ENCODE data around the gene LDLRAP1.
"Not testable (repeated sequence)": the region's sequence is repeated elsewhere in the genome, so short reads cannot be mapped to it uniquely, and the experiment has no call there.

Gene LDLRAP1

DNA sequence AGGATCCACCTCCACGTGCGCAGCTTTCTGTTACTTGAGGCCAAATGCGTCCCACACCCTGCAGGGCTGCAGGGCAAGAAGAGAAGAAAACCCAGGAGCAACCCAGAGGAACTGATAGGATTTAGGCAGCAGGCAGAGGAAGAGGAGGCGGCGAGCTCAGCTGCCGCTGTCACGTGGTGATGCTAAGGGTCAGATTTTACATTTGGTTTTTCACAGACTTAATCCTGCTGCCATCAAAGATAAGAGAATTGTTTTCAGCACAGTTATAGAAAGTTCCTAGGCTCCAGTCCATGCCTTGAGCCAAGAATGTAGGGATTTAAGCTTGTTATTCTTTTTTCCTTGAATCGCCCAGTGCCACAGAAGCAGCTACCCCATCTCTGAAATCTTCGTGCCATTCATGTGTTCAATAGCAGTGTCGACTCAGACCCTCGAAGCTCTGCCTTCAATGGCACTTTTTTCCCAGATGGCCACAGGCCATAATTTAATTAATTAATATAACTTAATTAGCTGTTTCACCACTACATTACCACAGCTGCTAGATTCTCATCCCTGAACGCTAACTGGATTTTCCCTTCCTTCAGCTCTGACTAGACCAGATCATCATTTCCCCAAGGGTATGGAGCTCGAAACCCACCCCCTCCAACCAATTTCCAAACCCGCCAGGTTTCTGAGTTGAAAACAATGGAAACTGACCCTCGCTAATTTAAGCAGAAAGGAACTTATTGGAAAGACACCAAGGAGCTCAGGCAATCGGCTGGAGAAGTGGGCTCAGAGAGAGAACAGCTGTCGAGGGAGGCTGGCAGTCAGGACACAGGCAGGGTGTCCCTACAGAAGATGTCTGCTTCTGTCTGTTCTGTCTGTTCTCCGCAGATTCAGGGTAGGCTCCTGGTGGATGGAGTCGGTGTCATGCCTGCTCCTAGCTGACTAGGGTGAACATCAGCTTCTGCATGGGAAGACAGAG, 36.2 kb downstream of the LDLRAP1 start:
- DNase-seq: no peak

DNA sequence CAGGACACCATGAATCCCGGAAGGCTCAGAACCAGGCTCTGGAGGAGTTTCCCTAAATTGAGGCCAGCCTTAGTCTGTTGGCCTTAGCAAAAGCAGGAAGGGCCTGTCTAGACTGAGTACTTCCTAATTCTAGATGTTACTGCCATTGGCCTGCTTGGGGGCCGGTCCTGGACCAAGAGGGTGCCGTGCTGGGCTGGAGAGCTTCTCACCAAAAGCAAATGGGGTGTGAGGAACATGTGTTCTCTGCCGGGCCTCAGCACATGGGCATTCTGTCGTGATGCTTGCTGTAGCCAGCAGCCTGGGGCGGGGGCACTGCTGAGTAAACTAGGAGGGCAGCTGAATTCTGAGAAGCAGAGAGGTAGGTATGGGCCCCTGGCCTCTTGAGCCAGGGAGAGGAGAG, 37.5 kb downstream of the LDLRAP1 start:
- DNase-seq: no peak

DNA sequence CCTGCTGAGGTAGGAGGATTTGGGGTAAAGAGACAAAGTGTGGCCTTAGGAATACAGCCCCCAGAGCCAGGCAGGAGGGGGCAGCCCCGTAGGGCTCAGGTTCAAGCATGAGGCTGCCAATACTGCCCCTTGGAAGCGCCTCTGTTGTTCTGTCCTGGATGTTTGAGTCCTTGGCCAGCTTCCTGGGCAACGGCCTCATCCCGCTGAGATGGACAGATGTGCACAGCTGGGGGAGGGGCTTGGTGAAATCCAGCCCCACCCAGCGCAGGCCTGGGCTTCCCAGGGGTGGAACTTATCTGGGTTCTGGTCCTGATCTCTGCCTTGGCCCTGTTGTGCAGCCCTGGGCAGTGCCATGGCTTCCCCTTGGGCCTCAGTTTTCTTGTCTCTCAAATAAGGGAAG, 38.4 kb downstream of the LDLRAP1 start:
- DNase-seq: no peak

DNA sequence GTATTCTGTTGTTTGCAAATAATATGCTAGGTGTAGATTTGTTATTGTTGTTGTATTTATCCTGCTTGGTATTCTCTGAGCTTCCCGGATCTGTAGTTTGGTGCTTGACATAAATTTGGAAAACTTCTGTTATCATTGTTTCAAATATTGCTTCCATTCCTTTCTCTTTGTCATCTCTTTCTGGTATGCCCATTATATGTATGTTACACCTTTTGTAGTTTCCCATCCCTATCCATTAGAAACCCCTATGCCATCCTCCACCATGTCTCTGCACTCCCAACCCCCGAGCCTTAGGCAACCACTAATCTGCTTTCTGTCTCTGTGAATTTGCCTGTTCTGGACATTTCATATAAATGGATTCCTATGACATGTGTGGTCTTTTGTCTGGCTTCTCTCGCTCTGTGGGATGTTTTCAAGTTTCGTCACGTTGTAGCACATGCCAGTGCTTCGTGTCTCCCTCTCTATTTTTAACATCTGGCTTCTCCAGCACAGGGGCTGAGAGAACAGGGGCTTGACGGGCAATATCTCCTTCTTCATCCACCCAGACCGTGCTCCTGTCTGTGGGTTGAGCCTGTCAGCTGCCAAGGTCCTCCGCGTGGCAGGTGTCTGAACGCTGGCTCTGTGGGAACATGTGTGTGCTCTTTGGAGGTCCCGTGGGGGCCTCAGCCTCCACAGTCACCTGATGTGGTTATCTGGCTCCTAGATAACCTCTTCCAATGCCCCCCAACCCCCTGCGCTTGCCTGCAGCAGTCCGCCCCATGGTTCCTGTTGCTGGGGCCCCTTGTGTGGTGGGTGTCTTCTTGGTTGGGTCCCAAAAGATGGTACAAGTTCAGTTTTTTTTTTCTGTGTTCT, 40.3 kb downstream of the LDLRAP1 start:
- DNase-seq: no peak

DNA sequence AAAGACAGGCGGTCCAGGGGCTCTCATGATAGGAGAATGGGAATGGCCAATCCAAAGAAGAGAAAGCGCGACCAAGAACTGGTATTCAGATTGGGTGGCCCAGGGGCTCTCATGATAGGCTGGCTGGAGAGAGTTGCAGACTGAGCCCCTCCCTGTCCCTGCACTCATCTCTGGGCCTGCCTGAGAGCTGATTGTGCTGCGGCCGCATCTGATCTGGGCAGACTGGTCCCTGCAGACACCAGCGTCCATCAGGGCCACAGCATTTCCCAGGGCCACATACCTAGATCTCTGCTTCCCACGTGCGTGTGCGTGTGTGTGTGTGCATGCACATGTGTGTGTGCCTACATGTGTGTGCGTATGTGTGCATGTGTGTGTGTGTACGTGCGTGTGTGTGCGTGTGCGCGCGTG, 42.8 kb downstream of the LDLRAP1 start:
- no peak for DNase-seq

DNA sequence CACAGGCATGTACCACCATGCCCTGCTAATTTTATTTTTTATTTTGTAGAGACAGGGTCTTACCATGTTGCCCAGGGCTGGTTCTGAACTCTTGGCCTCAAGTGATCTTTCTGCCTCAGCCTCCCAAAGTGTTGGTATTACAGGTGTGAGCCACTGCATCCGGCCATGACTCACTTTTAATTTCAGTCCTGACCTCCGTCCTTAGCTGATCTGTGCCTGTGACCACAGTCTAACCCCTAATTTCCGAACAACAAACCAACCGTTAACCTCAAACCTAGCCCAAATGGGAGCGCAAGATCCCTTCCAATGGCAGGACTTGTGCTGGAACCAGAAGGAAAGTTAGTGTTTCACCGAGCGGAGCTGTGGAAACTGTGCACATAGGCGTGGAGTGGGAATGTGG, 43.9 kb downstream of the LDLRAP1 start:
- no peak for DNase-seq

DNA sequence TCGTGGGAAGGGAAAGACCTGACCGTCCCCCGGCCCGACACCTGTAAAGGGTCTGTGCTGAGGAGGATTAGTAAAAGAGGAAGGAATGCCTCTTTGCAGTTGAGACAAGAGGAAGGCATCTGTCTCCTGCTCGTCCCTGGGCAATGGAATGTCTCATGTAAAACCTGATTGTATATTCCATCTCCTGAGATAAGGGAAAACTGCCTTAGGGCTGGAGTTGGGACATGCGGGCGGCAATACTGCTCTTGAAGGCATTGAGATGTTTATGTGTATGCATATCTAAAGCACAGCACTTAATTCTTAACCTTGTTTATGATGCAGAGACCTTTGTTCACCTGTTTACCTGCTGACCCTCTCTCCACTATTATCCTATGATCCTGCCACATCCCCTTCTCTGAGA, 44.8 kb downstream of the LDLRAP1 start:
- not testable (repeated sequence) for DNase-seq

DNA sequence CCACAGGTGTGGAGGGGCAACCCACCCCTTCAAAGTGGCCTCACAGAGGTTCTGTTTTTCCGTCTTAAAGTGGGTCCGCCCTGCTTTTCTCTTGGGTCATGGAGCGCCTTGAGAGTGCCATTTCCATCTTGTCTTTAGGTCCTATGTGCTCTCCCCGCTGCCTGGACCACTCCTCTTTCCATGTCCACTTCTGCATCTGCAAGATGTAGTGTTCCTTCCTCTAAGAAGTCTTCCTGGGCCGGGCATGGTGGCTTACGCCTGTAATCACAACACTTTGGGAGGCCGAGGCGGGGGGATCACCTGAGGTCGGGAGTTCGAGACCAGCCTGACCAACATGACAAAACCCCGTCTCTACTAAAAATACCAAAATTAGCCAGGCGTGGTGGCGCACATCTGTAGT, 45.4 kb downstream of the LDLRAP1 start:
- DNase-seq: not testable (repeated sequence)

DNA sequence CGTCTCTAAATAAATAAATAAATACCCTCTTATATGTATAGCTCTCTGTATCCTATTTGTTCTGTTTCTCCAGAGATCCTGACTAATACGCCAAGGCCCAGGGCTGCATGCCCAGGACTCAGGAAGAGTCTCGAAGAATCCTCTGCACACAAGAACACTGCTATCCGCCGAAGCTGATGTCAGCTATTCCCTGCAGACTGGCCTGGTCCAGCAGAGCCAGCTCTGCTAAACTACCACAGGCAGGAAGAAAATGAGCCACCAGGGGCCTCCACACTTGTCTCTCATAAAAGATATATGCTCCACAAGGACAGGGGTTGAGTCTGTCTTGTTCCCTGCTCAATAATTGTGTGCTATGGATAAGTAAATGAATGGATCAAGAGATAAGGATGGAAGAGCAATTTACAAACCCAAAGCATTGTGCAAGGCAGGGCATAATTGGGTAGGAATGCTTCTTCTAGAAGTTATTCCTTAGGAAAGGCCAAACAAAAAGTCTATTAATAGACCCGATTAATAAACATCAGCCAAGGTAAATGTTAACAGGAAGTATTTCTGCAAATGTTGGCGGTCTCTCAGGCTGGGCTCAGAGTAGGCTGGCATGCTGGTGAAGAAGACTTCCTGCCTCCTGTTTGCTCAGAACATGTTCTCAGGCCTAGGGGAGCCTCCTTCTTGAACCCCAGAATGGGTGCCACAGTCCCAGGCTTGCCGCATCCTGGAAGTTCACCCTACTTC, 46.9 kb downstream of the LDLRAP1 start:
- DNase-seq: peak; percentile 51

DNA sequence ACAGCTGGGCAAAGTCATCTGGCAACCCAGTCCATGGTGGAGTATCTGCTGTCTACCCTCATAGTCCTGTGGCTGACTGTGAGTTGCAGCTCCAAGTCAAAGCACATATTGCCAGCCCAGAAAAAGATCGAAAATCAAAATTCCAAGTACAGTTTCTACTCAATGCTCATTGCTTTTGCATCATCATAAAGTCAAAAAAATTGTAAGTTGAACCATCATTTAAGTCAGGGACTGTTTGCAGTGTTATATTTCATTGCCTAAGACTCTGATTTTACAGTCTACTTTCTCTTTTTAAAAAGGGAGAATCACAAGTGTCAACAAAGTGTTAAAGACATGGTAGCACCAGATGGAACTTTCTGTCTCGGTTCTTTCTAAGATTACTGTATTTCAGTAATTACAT, 50.5 kb downstream of the LDLRAP1 start:
- DNase-seq: no peak

DNA sequence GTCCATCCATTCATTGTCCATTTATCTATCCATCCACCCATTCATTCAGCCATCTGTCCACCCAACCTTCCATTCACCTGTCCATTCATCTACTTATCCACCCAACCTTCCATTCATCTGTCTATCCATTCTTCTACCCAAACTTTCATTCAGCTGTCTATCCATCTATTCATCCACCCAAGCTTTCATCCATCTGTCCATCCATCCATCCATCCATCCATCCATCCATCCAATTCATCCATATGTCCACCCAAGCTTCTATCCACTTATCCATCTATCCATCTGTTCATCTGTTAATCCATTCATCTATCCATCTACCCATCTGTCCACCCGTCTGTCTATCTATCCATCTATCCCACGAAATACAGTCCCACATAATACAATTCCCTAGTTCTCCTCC, 51.6 kb downstream of the LDLRAP1 start:
- no peak for DNase-seq

DNA sequence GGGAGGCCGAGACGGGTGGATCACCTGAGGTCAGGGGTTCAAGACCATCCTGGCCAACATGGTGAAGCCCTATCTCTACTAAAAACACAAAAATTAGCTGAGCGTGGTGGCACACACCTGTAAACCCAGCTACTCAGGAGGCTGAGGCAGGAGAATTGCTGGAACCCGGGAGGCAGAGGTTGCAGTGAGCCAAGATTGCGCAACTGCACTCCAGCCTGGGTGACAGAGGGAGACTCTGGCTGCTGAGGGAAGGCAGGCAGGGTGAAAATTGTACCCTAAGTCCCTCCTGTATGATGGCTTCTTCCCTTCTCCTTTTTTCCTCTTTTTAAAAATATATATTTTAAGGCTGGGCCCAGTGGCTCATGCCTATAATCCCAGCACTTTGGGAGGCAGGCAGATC, 53.2 kb downstream of the LDLRAP1 start:
- DNase-seq: not testable (repeated sequence)

DNA sequence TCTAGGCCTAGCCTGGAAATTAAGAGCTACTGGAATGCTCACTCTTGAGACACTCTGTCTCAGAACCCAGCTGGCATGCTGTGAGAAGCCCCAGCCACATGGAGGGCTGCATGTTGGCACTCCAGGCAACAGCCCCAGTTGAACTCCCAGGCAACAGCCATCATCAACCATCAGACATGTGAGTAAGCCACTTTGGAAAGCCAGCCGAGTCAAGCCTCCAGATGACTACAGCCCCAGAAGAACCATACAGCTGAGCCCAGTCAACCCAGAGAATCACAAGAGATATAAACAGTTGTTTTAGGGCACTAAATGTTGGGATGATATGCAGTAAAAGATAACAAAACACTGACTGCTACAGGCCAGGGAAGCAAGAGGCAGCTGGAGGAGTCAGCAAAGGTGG, 55.5 kb downstream of the LDLRAP1 start:
- no peak for DNase-seq

DNA sequence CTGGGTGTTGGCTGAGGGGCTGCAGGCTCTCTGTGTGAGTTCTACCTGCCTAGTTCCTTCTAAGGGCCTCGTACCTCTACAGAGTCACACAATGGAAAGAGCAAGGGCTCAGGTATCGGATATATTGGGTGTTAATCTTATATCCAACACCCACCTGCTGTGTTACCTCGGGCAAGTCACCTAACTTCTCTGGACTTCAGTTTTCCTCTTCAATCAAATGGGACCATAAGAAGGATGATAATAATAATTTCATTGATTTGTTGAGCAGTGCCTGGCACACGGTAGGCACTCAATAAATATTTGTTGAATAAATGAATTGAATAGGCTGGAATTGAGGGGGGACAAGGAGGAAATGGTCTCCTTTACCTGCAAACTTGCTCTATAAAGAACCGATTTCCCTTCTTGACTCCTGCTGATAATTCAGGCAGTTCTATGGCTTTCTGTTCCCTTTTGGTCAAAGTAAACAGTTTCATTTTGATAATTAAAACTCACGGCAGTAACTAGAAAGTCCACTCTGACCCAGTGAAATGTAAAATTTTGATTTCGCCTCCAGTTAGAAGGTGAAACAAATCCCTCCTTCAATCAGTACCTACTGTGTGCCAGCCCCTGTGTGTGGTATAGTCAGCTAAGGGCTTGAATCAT, 56.7 kb downstream of the LDLRAP1 start:
- no peak for DNase-seq

DNA sequence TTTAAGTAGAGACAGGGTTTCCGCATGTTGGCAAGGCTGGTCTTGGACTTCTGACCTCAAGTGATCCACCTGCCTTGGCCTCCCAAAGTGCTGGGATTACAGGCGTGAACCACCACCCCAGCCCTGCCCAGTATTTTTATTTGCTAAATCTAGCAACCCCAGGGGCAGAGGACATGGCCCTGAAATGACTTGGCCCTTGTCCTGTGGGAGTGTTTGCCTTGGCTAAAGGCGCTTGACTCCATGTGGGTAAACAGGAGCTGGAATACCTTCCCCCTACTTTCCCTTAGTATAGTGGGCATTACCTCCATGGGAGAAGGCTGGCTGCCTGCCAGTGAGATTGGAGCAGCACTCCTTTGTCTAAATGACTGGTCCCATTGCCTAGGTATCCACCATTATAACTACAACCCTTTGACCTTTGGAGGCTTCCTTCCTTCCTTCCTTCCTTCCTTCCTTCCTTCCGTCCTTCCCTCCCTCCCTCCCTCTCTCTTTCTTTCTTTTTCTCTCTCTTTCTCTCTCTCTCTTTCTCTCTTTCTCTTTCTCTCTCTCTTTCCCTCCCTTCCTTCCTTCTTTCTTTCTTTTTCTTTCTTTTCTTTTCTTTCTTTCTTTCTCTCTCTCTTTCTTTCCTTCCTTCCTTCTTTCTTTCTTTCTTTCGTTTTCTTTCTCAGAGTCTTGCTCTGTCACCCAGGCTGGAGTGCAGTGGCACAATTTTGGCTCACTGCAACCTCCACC, 57.7 kb downstream of the LDLRAP1 start:
- DNase-seq: not testable (repeated sequence)

DNA sequence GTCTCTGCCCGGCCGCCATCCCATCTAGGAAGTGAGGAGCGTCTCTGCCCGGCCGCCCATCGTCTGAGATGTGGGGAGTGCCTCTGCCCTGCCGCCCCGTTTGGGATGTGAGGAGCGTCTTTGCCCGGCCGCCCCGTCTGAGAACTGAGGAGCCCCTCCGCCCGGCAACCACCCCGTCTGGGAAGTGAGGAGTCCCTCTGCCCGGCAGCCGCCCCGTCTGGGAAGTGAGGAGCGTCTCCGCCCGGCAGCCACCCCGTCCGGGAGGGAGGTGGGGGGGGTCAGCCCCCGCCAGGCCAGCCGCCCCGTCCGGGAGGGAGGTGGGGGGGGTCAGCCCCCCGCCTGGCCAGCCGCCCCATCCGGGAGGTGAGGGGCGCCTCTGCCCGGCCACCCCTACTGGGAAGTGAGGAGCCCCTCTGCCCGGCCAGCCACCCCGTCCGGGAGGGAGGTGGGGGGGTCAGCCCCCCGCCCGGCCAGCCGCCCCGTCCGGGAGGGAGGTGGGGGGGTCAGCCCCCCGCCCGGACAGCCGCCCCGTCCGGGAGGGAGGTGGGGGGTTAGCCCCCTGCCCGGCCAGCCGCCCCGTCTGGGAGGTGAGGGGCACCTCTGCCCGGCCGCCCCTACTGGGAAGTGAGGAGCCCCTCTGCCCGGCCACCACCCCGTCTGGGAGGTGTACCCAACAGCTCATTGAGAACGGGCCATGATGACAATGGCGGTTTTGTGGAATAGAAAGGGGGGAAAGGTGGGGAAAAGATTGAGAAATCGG, 60.6 kb downstream of the LDLRAP1 start:
- DNase-seq: not testable (repeated sequence)

DNA sequence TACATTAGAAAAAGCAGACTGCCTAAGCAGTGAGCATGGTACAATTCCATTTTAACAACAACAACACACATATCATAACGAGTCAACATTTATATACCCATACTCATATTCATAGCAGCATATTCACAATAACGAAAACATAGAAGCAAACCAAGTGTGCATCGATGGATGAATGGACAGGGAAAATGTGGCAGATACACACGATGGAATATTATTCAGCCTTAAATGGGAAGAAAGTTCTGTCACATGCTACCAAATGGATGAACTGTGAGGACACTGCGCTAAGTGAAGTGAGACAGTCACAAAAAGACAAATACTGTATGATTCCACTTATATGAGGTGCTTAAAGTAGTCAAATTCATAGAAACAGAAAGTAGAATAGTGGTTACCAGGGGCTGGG, 63.7 kb downstream of the LDLRAP1 start:
- no peak for DNase-seq

DNA sequence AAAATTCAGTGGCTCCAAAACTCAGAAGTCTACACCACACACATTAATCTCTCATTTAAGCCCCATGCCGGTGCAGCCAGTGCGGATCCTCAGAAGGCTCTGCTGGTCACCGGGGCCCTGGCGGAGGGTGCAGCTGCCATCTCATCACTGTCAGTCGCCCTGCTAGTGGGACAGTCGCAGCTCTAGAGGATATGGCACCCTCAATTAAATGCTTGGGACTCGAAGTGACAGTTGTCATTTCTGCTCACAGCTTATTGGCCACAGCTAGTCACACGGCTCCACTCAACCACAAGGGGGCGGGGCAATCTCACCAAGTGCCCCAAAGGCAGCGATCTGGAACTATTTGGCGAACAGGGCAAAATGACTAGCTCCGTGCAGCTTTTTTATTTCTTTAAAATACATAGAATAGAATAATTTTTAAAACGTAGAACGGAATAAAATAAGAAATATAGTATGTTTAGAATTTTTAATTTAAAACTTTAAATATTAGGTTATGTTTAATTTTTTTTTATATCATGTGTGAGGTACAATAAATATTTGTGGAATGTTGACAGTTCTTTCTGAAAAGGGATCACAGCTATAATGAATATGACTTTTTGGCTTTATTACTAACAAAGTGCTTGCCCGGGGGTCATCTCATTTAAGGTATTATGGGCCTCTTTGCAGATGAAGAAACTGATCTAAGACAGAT, 65.2 kb downstream of the LDLRAP1 start:
- peak; percentile 77 for DNase-seq

DNA sequence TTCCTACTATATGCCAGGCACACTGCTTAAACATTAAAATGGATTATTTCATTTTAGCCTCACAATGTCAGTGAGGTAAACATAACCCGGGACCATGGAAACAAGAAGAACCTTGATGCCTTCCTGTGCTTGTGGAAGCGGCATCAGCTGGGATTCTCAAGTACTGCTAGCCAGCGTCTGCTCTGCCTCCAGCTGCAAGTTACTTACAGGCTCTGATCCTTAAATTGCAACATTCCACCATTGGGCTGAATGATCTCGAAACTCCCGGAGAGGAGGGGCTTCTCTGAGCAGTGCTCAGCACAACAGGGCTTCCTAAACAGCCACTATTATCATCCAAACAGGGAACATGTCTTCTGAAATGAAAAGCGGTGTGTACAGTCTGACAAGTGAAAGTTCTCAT, 66.5 kb downstream of the LDLRAP1 start:
- DNase-seq: no peak

DNA sequence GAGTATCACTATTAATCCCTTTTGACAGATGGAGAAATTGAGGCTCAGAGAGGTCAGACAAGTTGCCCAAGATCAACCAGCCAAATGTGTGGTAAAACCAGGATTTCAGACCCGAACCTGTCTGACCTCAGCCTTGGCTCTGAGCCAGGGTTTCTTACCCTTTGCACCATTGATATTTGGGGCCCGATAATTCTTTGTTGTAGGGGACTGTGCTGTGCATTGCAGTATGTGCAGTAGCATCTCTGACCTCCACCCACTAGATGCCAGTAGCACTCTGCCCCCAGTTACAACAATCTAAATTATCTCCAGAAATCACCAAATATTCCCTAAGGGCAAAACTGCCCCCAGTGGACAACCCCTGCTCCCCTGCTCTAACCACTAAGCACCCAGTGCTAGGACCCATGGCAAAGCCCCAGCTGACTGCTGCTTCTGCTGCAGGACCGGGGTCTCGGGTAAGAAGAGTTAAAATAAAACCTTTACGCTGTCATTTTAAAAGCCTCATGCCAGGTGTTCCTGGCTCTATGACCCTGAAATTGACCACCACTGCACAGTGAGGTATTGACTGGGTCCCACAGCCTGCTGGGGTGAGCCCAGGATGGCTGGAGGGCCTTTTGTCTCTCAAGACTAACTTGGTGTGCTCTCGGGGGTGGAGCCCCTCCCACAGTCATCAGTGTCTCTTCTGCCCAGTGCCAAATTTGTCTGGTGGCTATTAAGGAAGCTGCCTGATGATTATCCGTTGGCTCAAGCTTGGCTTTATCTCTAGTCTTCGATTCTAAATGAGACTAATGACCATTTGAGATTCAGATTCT, 67.6 kb downstream of the LDLRAP1 start:
- DNase-seq: no peak
